Measurements from ENCODE around the gene STAT5A.
"Not testable (repeated sequence)": the region's sequence is repeated elsewhere in the genome, so short reads cannot be mapped to it uniquely, and the experiment has no call there.

The STAT5A gene

DNA sequence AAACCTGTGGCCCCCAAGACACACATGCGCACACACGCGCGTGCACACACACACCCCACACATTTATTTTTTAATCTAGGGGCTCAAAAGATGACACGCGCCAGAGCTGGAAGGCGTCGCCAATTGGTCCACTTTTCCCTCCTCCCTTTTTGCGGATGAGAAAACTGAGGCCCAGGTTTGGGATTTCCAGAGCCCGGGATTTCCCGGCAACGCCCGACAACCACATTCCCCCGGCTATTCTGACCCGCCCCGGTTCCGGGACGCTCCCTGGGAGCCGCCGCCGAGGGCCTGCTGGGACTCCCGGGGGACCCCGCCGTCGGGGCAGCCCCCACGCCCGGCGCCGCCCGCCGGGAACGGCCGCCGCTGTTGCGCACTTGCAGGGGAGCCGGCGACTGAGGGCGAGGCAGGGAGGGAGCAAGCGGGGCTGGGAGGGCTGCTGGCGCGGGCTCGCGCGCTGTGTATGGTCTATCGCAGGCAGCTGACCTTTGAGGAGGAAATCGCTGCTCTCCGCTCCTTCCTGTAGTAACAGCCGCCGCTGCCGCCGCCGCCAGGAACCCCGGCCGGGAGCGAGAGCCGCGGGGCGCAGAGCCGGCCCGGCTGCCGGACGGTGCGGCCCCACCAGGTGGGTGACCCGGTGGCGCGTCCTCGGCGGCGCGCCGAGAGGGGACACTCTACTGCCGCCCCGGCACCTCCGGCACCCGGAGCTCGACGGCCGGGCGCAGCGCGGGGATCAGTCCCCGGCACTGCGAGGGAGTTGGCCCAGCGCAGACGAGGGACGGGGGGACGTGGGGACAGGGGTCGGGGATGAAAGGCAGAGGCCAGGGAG is at the start of gene STAT5A:
Gene STAT5A, plus strand, starts transcription at position 522 of the 826 bp plus-strand sequence. CDS start 914 bp downstream, outside the sequence.
- peak; percentile 82 for DNase-seq

DNA sequence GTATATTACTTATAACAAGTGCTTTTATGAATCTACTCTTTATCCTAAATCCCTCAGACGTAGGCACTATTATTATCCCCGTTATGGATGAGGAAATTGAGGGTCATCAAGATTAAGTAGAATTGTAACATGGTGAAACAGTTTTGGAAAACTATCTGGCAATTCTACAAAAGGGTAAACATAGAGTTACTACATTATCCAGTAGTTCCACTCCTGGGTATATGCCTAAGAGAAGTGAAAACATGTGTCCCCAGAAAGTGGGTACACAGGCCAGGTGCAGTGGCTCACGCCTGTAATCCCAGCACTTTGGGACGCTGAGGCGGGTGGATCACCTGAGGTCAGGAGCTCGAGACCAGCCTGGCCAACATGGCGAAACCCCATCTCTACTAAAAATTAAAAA is 48.7 kb upstream of the STAT5A start:
- DNase-seq, result not testable (repeated sequence)

DNA sequence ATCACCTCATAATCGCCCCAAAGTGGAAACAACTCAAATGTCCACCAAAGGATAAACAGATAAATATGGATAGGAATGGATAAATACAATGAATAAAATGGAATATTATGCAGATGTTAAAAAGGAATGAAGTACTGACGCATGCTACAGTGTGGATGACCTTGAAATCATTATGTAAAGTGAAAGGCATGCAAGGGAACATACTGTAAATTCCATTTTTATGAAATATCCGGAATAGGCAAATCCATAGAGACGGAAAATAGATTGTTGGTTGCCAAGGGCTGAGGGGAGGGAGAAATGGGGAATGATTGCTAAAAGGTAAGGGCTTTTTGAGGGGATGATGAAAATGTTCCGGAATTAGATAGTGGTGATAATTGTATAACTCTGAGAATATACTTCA is 48.1 kb upstream of the STAT5A start:
- no peak for DNase-seq

DNA sequence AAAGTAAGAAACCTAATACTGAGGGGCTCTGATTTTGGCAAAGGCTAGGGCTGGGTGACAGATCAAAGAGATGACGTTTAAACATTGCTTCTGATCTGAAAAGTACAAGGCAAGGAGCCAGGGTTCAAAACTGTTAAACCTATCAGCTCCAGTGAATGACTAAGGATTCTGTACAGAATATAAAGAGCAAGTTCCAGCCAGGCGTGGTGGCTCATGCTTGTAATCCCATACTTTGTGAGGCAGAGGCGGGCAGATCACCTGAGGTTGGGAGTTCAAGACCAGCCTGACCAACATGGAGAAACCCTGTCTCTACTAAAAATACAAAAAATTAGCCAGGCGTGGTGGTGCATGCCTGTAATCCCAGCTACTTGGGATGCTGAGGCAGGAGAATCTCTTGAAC is 47.4 kb upstream of the STAT5A start:
- not testable (repeated sequence) for DNase-seq

DNA sequence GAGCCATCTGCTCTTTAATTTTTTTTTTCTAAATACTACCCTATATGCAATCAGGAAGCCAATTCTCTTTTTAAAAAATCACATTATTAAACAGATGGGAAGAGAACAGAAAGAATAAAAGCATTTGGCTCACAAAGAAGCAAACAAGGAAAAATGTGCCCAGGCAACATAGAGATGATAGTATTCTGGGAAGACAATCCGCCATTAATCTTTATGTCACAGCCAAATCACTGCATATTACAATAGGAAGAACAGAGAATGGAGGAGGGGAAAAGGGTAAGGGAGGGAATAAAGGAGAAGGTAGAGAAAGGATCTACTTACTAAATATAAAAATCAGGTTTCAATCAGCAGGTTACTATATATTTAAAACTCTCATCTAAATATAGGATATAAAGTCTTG is 46.4 kb upstream of the STAT5A start:
- DNase-seq, result no peak

DNA sequence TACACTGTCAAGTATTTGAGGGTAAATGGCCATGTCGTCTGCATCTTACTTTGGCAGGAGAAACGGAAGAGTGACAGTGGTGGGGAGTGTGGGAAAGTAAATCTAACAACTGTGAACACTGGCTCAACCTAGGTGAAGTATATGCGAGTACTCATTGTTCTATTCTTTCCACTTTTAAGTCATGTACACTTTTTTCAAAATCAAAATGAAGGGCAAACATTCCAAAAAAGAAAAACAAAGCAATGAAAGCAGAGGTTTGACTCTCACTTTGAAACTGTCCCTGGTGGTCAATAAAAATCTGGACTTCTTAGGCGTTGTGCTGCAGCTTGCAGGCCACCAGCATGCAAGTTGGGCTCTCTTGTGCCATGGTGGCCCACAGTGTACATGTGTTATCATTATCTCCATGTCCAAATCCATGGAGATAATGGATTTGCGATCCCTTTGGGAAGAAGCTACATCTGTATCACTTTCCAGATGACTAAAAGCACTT is 44.8 kb upstream of the STAT5A start:
- no peak for DNase-seq

DNA sequence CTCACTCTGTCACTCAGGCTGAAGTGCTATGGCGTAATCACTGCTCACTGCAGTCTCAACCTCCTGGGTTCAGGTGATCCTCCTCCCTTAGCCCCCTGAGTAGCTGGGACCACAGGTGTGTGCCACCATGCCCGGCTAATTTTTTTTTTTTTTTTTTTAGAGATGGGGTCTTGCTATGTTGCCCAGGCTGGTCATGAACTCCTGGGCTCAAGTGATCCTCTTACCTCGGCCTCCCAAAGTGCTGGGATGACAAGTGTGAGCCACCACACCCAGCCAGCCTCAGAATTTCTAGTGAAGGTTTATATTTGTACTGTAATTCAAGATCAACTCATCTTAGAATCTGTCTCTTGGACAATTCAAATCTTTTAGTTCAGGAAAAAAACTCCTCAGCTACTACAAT is 44.2 kb upstream of the STAT5A start:
- DNase-seq, result not testable (repeated sequence)

DNA sequence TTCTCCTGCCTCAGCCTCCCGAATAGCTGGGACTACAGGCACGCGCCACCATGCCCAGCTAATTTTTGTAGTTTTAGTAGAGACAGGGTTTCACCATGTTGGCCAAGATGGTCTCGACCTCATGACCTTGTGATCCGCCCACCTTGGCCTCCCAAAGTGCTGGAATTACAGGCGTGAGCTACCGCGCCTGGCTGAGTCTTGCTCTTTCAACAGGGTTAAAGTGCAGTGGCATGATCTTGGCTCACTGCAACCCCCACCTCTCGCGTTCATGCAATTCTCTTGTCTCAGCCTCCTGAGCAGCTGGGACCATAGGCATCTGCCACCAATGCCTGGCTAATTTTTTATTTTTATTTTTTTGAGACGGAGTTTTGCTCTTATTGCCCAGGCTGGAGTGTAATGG is 43.1 kb upstream of the STAT5A start:
- not testable (repeated sequence) for DNase-seq

DNA sequence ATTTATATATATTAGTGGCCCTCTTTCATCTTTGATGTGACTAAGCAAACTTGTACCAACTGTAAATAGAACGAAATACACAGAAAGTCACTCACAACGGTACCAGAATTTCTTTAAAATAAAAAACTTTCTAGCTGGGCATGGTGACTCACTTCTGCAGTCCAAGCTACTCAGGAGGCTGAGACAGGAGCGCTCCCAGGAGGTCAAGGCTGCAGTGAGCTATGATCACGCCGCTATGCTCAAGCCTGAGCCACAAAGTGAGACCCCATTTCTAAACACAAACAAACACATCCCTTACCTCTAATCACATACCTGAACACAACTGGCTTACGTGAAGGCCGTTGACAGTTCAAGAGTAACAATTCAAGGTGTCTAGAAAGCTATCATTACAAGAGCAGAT is 41.8 kb upstream of the STAT5A start:
- DNase-seq, result no peak

DNA sequence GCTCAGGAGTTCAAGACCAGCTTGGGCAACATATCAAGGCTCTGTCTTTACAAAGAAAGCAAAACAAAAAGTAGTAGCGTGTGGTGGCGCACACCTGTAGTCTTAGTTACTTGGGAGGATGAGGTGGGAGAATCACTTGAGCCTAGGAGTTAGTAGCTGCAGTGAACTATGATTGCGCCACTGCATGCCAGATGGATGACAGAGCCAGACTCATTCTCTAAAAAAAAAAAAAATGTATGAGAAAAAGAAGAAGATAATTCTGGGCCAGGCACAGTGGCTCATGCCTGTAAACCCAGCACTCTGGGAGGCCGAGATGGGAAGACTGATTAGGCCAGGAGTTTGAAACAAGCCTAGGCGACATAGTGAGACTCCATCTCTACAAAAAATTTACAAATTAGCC is 40.6 kb upstream of the STAT5A start:
- DNase-seq, result peak; percentile 8

DNA sequence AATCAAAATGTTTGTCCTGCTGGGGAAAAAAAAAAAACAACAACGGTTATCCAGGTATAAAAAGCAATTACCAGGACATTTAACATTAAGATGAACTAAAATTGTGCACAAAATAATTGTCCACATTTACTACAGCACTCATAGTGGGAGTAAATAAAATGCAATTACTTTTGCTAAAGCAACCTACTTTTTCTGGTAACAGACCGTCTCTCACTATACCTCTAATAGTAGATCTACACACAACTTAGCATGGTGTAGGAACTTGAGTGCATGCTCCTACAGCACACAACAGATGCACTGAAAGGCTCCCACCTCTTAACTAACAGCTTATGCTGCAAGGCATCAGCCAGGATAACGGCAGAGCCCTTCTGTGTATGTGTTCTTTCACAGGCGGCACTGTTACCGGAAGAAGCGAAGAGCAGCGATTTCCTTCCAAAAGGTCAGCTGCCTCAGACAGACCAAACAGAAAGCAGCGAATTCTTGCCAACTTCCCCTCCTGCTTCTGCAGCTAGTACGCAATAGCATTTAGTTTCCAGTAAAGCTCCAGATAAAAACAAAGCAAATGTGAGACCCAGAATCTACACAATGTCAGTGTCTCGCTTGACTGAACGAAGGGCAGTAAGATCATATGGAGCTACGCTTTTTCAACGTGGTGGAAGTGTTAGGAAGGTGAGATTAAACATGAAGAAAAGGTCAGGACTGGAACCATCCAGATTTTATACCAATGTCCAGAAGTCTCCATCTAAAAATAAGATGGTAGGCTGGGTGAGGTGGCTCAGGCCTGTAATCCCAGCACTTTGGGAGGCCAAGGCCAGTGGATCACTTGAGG is 39.7 kb upstream of the STAT5A start:
- peak; percentile 87 for DNase-seq

DNA sequence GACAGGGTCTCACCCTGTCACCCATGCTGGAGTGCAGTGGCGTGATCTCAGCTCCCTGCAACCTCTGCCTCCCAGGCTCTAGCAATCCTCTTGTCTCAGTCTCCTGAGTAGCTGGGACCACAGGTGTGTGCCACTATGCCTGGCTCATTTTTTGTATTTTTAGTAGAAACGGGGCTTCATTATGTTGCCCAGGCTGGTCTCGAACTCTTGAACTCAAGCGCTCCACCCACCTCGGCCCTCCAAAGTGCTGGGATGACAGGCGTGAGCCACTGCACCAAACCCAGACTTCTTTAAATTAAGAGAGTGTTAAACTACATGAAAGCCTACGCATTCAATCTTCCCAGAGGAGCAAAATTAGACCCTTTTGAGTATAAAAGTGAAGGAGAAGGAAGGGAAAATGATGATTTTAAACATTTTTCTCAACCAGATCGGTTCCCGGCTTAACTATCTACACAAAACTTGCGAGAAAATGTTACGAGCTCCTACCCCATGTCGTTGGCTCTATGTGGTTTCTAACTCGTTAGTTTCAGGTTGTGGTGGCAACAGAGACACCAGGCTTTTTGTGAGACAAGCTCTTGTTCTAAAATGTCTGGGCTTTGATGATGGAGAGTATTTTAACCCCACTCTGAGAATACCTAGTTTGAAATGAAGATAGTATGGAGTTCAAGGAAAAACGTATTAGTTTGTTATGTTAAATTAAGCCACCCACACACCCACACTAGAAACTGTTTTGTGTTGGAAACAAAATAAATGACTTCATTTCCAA is 38.4 kb upstream of the STAT5A start:
- peak; percentile 56 for DNase-seq

DNA sequence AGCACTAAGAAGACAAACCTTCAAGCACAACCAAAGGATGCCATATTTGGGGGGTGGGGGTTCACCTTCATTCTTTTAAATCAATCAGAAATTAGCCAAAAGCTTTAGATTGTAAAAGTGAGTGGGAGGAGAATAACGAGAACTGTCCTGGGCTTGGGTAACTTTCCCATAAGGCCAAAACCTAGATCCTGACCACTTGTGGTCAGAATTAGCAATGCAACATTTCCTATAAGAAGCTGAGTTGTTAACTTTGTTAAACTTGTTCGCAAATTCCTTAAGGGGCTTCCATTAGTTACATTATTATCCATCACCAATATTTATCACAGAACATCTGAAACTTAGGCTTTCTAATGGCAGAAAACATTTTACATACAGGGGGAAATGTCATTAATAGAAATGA is 37.2 kb upstream of the STAT5A start:
- no peak for DNase-seq

DNA sequence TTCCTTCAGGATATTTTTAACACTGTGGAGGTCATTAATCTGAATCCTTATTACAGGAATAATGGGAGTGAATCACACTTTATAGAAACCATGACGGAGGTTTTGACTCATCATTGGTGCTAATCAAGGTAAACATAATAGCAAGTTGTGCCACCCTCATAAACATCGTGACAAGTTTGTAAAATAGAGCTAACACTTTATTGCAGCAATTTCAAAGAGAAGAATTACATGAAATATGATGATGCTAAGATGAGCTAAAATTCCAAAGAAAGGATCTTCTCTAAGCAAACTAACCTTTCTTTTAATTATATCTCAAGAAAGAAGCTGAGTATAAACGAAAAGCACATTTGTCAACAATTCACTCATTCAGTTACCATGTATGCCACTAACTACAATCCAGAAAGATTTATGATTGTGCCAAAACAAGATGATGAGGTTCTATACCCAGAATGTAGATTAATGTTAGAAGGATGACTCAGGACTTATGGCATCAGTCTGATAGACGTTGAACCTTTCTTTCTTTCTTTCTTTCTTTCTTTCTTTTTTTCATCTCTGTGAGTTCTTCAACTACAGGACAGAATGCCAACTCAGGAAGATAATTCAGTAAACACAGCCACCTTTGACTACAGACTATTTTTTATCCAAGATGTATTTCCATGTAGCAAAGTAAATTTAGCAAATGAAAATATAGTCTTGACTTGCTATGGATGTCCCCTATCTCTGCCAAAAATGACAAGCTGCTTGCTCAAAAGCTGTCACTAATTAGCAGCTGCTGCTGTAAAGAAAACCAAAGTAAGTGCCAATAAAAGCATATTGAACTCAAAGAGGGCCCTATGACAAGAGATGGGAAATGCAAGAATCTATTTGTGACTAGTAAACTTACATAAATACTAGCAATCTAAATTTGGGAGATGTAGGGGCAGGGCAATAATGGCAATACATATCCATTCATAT is 35.4 kb upstream of the STAT5A start:
- DNase-seq, result no peak

DNA sequence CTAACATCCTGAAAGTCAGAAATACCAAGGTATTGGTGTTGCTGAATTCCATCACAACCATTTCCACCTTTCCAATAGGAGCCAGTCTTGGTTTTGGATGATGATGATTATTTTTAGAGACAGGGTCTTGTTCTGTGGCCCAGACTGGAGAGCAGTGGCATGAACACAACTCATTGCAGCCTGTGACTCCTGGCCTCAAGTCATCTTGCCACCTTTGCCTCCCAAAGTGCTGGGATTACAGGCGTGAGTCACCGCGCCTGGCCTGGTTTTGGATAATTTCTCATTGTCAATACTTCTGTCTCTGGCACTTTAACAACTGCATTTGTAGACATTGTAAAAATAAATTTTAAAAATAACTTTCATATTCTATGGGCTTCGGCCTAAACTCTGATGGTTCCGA is 34.7 kb upstream of the STAT5A start:
- no peak for DNase-seq

DNA sequence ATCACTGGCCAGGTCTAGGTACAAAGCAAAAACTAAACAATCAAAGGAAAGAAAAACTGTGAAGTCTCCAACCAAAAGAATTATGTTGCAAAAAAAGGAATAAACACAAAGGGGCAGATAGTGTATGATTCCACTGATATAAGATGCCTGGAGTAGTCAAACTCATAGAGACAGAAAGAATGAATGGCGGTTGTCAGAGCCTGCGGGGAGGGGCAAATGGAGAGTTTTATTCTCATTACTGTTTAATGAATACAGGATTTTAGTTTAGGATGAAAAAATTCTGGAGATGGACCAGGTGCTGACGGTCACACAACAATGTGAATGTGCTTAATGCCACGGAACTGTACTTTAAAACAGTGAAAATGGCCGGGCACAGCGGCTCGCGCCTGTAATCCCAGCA is 32.9 kb upstream of the STAT5A start:
- DNase-seq, result no peak

DNA sequence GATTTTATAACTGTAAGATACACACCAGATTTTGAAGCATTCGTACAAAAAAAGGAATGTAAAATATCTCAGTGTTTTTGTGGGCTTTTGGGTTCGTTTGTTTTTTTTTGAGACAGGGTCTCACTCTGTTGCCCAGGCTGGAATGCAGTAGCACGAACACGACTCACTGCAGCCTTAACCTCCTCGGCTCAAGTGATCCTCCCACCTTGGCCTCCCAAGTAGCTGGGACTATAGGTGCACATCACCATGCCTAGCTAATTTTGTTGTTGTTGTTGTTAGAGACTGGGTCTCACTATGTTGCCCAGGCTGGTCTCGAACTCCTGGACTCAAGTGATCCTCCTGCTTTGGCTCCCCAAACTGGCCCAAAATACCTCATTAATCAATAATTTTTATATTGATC is 28.0 kb upstream of the STAT5A start:
- DNase-seq, result no peak

DNA sequence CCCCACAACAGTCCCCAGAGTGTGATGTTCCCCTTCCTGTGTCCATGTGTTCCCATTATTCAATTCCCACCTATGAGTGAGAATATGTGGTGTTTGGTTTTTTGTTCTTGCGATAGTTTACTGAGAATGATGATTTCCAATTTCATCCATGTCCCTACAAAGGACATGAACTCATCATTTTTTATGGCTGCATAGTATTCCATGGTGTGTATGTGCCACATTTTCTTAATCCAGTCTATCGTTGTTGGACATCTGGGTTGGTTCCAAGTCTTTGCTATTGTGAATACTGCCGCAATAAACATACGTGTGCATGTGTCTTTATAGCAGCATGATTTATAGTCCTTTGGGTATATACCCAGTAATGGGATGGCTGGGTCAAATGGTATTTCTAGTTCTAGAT is 23.9 kb upstream of the STAT5A start:
- DNase-seq, result not testable (repeated sequence)

DNA sequence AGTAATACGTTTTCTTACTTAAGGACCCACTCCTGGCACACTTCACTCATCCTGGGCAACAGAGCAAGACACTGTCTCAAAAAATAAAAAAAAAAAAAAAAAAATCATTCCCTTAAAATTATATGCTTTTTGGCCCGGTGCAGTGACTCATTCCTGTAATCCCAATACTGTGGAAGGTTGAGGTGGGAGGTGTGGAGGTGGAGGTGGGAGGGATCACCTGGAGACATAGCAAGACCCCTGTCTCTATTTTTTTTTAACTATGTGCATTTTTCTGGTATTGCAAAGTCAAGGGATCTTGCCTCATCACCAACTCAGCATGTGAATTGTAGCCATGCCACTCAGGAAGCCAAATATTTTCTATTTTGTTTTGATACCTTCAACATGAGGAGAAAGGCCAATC is 21.8 kb upstream of the STAT5A start:
- DNase-seq, result no peak

DNA sequence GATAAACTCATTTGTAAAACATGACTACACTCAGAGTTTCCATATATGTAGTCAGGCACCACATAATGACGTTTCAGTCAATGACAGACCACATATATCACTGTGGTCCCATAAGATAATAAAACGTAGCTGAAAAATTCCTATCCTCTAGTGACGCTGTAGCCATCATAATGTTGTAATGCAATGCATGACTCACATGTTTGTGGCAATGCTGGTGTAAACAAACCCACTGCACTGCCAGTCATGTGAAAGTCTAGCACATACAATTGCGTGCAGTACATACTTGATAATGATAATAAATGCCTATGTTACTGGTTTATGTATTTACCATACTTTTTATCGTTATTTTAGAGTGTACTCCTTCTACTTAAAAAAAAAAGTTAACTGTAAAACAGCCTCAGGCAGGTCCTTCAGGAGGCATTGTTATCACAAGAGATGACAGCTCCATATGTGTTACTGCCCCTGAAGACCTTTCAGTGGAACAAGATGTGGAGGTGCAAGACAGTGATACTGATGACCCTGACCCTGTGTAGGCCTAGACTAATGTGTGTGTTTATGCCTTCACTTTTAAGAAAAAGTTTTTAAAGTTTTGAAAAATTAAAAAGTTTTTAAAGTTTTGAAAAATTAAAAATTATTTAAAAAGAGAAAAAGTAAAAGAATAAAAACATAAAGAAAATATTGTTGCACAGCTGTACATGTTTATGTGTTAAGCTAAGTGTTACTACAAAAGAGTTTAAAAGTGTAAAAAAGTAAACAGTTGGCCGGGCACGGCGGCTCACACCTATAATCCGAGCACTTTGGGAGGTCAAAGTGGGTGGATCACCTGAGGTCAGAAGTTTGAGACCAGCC is 21.2 kb upstream of the STAT5A start:
- DNase-seq, result peak; percentile 64

DNA sequence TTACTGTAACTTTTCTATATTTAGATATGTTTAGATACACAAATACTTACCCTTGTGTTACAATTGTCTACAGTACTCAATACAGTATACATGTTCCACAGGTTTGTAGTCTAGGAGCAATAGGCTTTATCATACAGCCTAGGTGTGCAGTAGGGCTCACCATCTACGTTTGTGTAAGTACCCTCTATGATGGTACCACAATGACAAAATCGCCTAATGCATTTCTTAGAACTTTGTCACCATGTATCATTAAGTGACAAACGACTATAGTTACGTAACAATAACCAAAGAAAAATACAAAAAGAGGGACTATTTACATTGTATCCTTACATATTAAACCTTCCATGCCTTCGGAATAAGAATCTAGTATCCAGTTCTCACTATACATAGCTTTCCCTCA is 20.1 kb upstream of the STAT5A start:
- DNase-seq, result no peak
